Astrocyte of the spinal cord (primary cell): ENCODE measurements around the gene KAT7.

Experiments used
- DNase-seq: peaks from one replicate; pipeline ENCODE4 v3.0.0; 2011; ENCODE audit warnings: low read depth, low spot score
- H3K4me3 ChIP-seq: 2 replicates; pipeline ENCODE4 v1.5.1; 2011; ENCODE audit warnings: low read depth, mild to moderate bottlenecking, low read length, moderate library complexity
- CTCF ChIP-seq: IDR thresholded peaks from 2 replicates; pipeline ENCODE4 v1.5.1; 2012; ENCODE audit warnings: low read depth, mild to moderate bottlenecking, low read length, inconsistent platforms
- in situ Hi-C: cut with HindIII; loops from 2 replicates; pipeline ENCODE4 v1.10.0; 2017; ENCODE audit warnings: low sequenced_read_pairs

Gene KAT7

DNA sequence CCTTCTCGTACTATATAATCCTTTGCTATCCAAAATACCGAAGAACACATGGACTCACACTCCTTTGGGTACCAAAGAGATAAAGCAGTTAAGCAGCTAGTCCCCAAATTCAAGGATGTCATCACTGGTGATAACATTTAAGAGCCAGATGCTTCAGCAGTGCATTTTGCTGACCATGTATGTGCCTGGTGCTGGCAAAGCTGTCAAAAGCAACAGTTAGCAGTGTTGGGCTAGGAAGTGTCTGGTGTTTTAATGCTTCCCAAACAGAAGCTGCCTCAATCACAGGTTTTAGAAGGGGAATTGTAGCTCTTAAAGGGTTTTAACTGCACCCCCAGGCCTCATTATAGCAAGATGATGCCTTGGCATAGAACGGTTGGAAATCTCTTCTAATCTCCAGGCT is 29.3 kb upstream of the KAT7 start:
- DNase-seq = no peak
- in situ Hi-C loops = no loop called here
- no peak for TF ChIP-seq CTCF
- H3K4me3 ChIP-seq = no peak overlapping the region

GRCh38 chr17:49760296-49760695 is 28.2 kb upstream of the KAT7 start:
- DNase-seq = no peak
- no peak overlapping the region for H3K4me3 ChIP-seq
- in situ Hi-C loops = no loop called here
- no peak for TF ChIP-seq CTCF

DNA sequence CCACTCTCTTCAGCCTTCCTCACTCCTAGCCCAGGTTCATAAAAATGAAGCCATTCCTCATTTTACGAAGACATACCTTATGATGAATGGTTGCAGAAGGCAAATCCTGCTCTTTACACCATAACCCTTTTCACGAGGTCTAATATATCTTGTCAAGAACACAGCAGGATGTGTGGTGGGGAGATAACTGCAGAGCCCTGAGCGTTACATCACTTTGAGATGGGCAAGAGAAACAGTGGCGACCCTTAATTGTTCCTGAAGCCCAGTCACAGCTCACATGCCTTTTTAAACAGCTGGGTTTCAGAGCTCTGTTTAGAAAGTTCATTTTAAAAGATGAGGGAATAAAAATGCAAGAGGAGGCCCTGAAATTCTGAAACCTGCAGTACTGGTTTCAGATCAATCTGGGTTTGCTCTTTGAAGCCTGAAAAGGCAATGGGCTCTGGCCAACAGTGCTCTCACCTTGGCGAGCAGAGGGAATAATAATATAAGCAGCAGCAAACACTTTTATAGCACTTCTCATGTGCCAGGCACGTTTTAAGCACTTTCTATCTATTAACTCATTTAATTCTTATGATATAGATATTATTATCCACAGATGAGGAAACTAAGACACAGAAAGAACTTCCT is 27.4 kb upstream of the KAT7 start:
- no peak overlapping the region for H3K4me3 ChIP-seq
- TF ChIP-seq CTCF = no peak
- in situ Hi-C loops = no loop called here
- no peak for DNase-seq

GRCh38 chr17:49762151-49762941 is 26.1 kb upstream of the KAT7 start:
- no peak for DNase-seq

DNA sequence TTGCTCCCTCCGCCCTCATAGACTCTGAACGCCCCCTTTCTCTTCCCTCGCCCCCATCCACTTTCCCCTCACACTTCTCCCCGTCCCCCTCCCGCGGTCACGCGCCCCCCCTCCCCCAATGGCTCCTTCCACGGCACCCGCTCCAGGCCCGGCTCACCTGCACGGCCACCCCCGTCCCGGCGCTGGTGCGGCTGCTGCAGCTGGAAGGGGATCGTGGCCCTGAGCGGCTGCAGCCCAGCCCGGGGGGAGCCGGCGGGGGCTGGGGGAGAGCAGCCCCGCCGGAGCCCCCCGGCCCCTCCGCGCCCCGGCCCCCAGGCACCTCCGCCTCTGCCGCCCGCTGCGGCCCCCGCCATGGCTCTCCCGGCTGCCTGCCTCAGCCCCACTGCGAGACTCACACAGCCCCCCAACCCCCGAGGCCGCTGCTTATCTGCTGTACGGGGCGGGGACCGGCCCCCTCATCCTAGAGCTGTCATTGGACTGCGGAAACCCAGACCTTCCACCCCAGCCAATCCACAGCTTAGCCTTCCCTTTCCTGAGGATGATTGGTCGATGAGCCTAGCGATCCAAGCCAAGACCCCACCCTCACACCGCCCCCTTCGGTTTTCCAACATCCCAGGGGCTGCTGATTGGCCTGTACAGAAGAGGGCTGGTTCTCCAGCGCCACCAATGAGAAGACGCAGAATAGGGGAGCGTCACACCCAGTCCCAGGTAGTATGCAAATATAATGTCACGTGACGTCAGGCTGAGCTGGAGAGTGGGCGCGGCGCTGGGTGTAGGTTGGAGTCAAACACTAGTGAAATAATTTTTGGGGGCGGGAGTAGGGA is 24.5 kb upstream of the KAT7 start, which contains the start of gene FAM117A:
TSS of gene FAM117A (minus strand) at position 397 of the 824 bp plus-strand sequence. CDS start at position 353, 44 bp downstream.
- no peak for TF ChIP-seq CTCF
- in situ Hi-C loops = no loop called here
- peak within 1 kb of the TSS; percentile 62 for H3K4me3 ChIP-seq
- DNase-seq = peak; percentile 98

More at GRCh38 chr17:49762151-49762941, 26.1 kb upstream of the KAT7 start:
- no peak overlapping the region for H3K4me3 ChIP-seq
- in situ Hi-C loops = no loop called here
- no peak for TF ChIP-seq CTCF

GRCh38 chr17:49764559-49765180 is 23.8 kb upstream of the KAT7 start:
- TF ChIP-seq CTCF = no peak
- DNase-seq = no peak
- in situ Hi-C loops = no loop called here
- H3K4me3 ChIP-seq = peak overlapping the region; percentile 1
